Parathyroid adenoma (tissue), 2 donors: ENCODE results near the gene FAIM2.

Source experiments
- H2AFZ ChIP-seq: fragments of 300-600 bp; sonication (generic); one replicate; pipeline ENCODE4 v1.7.0; 2017; ENCODE audit warnings: antibody characterized with exemption, mild to moderate bottlenecking
- H3K27ac ChIP-seq: fragments of 300-600 bp; sonication (generic); one replicate; pipeline ENCODE4 v1.7.0; 2017
- H3K27me3 ChIP-seq: fragments of 300-600 bp; sonication (generic); one replicate; pipeline ENCODE4 v1.7.0; 2017; ENCODE audit warnings: low read length; ENCODE audit not compliant: control insufficient read depth, insufficient read depth
- H3K36me3 ChIP-seq: fragments of 300-600 bp; sonication (generic); one replicate; pipeline ENCODE4 v1.7.0; 2017; ENCODE audit warnings: low read length; ENCODE audit not compliant: control insufficient read depth, insufficient read depth
- H3K4me1 ChIP-seq: fragments of 300-600 bp; sonication (generic); one replicate; pipeline ENCODE4 v1.7.0; 2017; ENCODE audit warnings: control low read depth
- H3K4me2 ChIP-seq: fragments of 300-600 bp; sonication (generic); one replicate; pipeline ENCODE4 v1.7.0; 2017; ENCODE audit warnings: low read length
- H3K4me3 ChIP-seq: fragments of 300-600 bp; sonication (generic); one replicate; pipeline ENCODE4 v1.7.0; 2017; ENCODE audit warnings: low read depth, low read length
- H3K79me2 ChIP-seq: fragments of 300-600 bp; sonication (generic); one replicate; pipeline ENCODE4 v1.7.0; 2017; ENCODE audit warnings: control low read depth
- H3K9ac ChIP-seq: fragments of 300-600 bp; sonication (generic); one replicate; pipeline ENCODE4 v1.7.0; 2017; ENCODE audit warnings: mild to moderate bottlenecking
- H3K9me3 ChIP-seq: fragments of 300-600 bp; sonication (generic); one replicate; pipeline ENCODE4 v1.7.0; 2017; ENCODE audit warnings: low read length; ENCODE audit not compliant: control insufficient read depth
- CTCF ChIP-seq: fragments of 300-600 bp; sonication (generic); IDR thresholded peaks from one replicate; pipeline ENCODE4 v1.7.0; 2017; ENCODE audit warnings: antibody characterized with exemption, mild to moderate bottlenecking
- donor health status: primary hyperparathyroidism.

Gene FAIM2

GRCh38 chr12:49891012-49891411 is 12.7 kb downstream of the FAIM2 start:
- no peak for TF ChIP-seq CTCF
- H3K9ac ChIP-seq: no peak overlapping the region
- H3K79me2 ChIP-seq: no peaks in the 10 kb centered on the region
- H3K27ac ChIP-seq: no peak overlapping the region
- H3K9me3 ChIP-seq: no peaks in the 10 kb centered on the region
- no peak overlapping the region for H3K4me2 ChIP-seq
- no peak overlapping the region for H2AFZ ChIP-seq
- peaks cover 36% of the 10 kb centered on the region for H3K4me1 ChIP-seq
- no peaks in the 10 kb centered on the region for H3K27me3 ChIP-seq
- no peak overlapping the region for H3K4me3 ChIP-seq
- no peaks in the 10 kb centered on the region for H3K36me3 ChIP-seq

GRCh38 chr12:49890096-49890461 is 13.6 kb downstream of the FAIM2 start:
- H3K36me3 ChIP-seq: no peaks in the 10 kb centered on the region

GRCh38 chr12:49889361-49890095 is 14.2 kb downstream of the FAIM2 start:
- Histone ChIP-seq H3K27ac (no peak overlapping the region), H3K36me3 (no peaks in the 10 kb centered on the region), H3K9ac (no peak overlapping the region), H3K4me2 (no peak overlapping the region), H2AFZ (no peak overlapping the region), H3K79me2 (no peaks in the 10 kb centered on the region), H3K4me1 (peaks cover 32% of the 10 kb centered on the region), H3K27me3 (no peaks in the 10 kb centered on the region), H3K4me3 (no peak overlapping the region), H3K9me3 (no peaks in the 10 kb centered on the region)
- no peak for TF ChIP-seq CTCF

More at GRCh38 chr12:49890096-49890461, 13.6 kb downstream of the FAIM2 start:
- peaks cover 38% of the 10 kb centered on the region for H3K4me1 ChIP-seq
- no peak overlapping the region for H2AFZ ChIP-seq
- no peaks in the 10 kb centered on the region for H3K27me3 ChIP-seq
- no peaks in the 10 kb centered on the region for H3K79me2 ChIP-seq
- no peaks in the 10 kb centered on the region for H3K9me3 ChIP-seq
- no peak for TF ChIP-seq CTCF
- H3K4me3 ChIP-seq: no peak overlapping the region
- no peak overlapping the region for H3K27ac ChIP-seq
- H3K9ac ChIP-seq: no peak overlapping the region
- no peak overlapping the region for H3K4me2 ChIP-seq

GRCh38 chr12:49888461-49889151 is 15.1 kb downstream of the FAIM2 start:
- Histone ChIP-seq H3K9ac (no peak overlapping the region), H2AFZ (no peak overlapping the region), H3K36me3 (no peaks in the 10 kb centered on the region), H3K27me3 (no peaks in the 10 kb centered on the region), H3K4me2 (no peak overlapping the region), H3K27ac (no peak overlapping the region), H3K4me3 (no peak overlapping the region), H3K9me3 (no peaks in the 10 kb centered on the region), H3K4me1 (peaks cover 31% of the 10 kb centered on the region), H3K79me2 (no peaks in the 10 kb centered on the region)
- TF ChIP-seq CTCF: no peak
